Body of pancreas (tissue), 4 donors: ENCODE results near the gene KCND3. TPM values are rescaled to one million over a fixed set of nuclear protein-coding genes. Genes with fewer than 3 reads are reported as not detected.

Source experiments
- ATAC-seq: fragments of 150-250 bp; one replicate; pipeline ENCODE4 v1.9.1; 2016
- DNase-seq, 4 donors: peaks; one replicate each; pipeline ENCODE4 v3.0.0-alpha.2; 2019
- H3K27ac ChIP-seq, 4 donors: fragments of 200-600 bp; sonication (generic); 1 replicate in 3 of 4; 2 replicates in 1 of 4; pipeline versions ENCODE4 v1.5.1 to v1.6.1; 2016 to 2019; ENCODE audit warnings: mild to moderate bottlenecking in 1 of 4, mixed read lengths in 1 of 4, moderate library complexity in 1 of 4
- H3K27me3 ChIP-seq, 2 donors: fragments of 200-600 bp; sonication (generic); one replicate each; pipeline ENCODE4 v1.6.0; 2016; ENCODE audit warnings: mild to moderate bottlenecking in 1 of 2
- H3K36me3 ChIP-seq, 2 donors: fragments of 200-600 bp; sonication (generic); replicated peaks in 1 of 2; 2 replicates each; pipeline ENCODE4 v1.5.1; 2016; ENCODE audit warnings: low read depth in 2 of 2; ENCODE audit not compliant: insufficient read depth in 1 of 2
- H3K4me1 ChIP-seq: fragments of 200-600 bp; sonication (generic); one replicate; pipeline ENCODE4 v1.6.0; 2016
- H3K4me3 ChIP-seq, 2 donors: fragments of 200-600 bp; sonication (generic); 1 replicate in 1 of 2; 2 replicates in 1 of 2; pipeline ENCODE4 v1.5.1; 2016 to 2019
- H3K9me3 ChIP-seq, 3 donors: fragments of 200-600 bp; sonication (generic); 1 replicate in 2 of 3; 2 replicates in 1 of 3; pipeline ENCODE4 v1.5.1; 2016
- POLR2A ChIP-seq, 3 donors: fragments of 450-650 bp; IDR thresholded peaks; one replicate each; pipeline ENCODE4 v1.6.1; 2016; ENCODE audit warnings: antibody characterized with exemption in 3 of 3, mild to moderate bottlenecking in 2 of 3
- WGBS, 2 donors: methylation state at CpG; one replicate each; pipeline ENCODE4 v1.1.5; 2017; 5-methylcytosine and 5-hydroxymethylcytosine counted together
- intact Hi-C: fragments of 100-400 bp; cut with DNase I; formaldehyde crosslinking; loops from one replicate; pipeline ENCODE4 v1.15.1; 2023
- total RNA-seq, 2 donors: library from RNA; depleted of rRNA; stranded (reverse); fragments of >200 nt; gene quantifications; one replicate each; pipeline ENCODE4 v1.1.0, GENCODE V29; 2016
- TF ChIP-seq, protein P1 (sequence below), 7 experiments: fragments of 450-650 bp in 4 of 7; fragments of 200-600 bp in 3 of 7; sonication (generic) in 3 of 7; IDR thresholded peaks; one replicate each; pipeline ENCODE4 v1.5.1; 2016 to 2019; ENCODE audit warnings: antibody characterized with exemption in 7 of 7

The KCND3 gene
- total RNA-seq, 2 donors from 2014 or later, result 7.6 to 15.0 TPM

DNA sequence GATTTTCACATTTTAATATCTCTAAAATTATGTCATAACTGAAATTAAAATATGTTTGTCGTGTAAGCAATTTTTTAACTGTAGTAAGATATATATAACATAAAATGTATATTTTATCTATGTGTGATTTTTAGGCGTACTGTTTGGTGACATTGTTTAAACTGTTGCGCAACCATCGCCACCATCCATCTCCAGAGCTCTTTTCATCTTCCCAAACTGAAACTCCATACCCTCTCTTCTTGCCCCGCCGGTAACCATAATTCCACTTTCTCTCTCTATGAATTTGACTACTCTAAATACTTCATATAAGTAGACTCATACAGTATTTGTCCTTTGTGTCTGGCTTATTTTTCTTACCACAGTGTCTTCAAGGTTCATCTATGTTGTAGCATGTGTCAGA is 167.3 kb downstream of the KCND3 start:
- H3K36me3 ChIP-seq, result no peaks in the 10 kb centered on the region
- 90 to 94% methylated on average over 6 of the region's 6 CpGs for WGBS, 2 donors
- no peak for ATAC-seq
- H3K4me1 ChIP-seq, result no peaks in the 10 kb centered on the region
- no peak for DNase-seq
- H3K4me3 ChIP-seq, result no peak overlapping the region
- H3K9me3 ChIP-seq, result no peaks in the 10 kb centered on the region
- no peaks in the 10 kb centered on the region for H3K27me3 ChIP-seq
- TF ChIP-seq, protein P1, sequence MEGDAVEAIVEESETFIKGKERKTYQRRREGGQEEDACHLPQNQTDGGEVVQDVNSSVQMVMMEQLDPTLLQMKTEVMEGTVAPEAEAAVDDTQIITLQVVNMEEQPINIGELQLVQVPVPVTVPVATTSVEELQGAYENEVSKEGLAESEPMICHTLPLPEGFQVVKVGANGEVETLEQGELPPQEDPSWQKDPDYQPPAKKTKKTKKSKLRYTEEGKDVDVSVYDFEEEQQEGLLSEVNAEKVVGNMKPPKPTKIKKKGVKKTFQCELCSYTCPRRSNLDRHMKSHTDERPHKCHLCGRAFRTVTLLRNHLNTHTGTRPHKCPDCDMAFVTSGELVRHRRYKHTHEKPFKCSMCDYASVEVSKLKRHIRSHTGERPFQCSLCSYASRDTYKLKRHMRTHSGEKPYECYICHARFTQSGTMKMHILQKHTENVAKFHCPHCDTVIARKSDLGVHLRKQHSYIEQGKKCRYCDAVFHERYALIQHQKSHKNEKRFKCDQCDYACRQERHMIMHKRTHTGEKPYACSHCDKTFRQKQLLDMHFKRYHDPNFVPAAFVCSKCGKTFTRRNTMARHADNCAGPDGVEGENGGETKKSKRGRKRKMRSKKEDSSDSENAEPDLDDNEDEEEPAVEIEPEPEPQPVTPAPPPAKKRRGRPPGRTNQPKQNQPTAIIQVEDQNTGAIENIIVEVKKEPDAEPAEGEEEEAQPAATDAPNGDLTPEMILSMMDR (IDR thresholded peaks at IDR 0.05), result no peak
- no peak for TF ChIP-seq POLR2A (IDR thresholded peaks at IDR 0.05)
- no peak overlapping the region for H3K27ac ChIP-seq
- intact Hi-C loops, result no loop called here

DNA sequence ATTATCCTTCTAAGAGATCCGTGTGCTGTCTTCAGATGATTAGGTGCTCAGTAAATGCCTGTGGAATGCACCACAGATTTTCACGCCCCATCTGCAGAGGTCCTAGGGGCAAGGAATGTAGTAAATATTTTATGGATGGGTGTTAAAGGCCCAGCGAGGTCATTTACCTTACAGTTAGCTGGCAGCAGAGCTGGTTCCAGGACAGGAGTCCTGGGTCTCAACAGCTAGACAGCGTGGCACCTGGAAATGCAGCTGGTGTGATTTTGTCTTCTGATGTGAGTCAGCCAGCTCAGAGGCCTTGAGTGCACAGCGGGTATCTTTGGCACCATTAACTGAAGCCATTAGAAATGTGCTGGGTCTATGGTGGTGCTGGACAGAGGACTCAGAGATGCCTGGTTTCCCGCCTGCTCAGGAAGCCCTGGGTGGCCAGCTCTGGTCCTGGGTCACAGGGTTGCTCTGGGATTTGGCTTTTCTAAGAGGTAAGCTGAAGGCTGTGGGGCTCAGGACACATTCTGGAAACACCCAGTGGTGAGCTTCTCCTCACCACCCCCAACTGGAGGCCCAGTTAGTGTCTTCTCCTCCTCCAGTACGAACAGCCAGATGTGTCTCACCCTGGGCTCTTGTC is 168.2 kb downstream of the KCND3 start:
- 66 to 83% methylated on average over 4 to 7 of the region's 7 CpGs for WGBS, 2 donors
- intact Hi-C loops, result no loop called here
- H3K27ac ChIP-seq, result no peak overlapping the region
- no peak for TF ChIP-seq POLR2A (IDR thresholded peaks at IDR 0.05)
- TF ChIP-seq, protein P1 (IDR thresholded peaks at IDR 0.05), result no peak
- no peaks in the 10 kb centered on the region for H3K4me1 ChIP-seq
- no peak for ATAC-seq
- DNase-seq, result no peak
- H3K9me3 ChIP-seq, result no peaks in the 10 kb centered on the region
- no peaks in the 10 kb centered on the region for H3K36me3 ChIP-seq
- no peak overlapping the region for H3K4me3 ChIP-seq
- H3K27me3 ChIP-seq, result no peaks in the 10 kb centered on the region

DNA sequence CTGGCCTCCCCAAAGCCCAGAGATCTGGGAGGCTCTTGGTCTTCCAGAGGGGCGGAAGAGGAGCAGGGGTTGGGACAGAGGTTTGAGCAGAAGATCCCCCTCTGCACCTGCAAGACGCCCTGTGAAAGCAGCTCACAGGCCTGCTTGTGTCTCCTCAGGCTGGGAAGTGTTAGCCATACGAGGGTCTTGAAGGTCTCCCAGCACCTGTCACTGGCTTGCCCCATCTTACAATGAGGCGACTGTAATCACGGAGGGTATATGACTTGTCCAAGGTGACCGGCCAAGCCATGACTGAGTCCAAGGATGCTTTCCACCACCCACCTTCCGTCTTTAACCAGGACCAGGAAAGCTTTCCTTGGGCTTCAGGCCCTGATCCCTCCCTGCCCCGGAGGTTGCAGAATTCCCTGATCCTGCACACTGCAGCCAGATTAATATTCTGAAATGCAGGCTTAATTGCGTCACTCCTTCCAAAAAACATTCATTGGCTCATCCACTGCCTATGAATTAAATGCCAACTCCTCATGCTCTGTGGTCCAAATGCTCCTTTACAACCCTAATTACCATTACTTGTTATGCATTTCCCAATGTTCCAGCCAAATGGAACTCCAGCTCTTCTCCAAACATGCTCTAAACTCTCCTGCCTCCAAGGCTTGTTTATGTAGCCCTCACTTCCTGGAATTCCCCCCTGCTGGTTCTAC is 169.8 kb downstream of the KCND3 start:
- Histone ChIP-seq H3K9me3 (no peaks in the 10 kb centered on the region), H3K27me3 (no peaks in the 10 kb centered on the region), H3K36me3 (no peaks in the 10 kb centered on the region), H3K4me1 (no peaks in the 10 kb centered on the region), H3K27ac (no peak overlapping the region), H3K4me3 (no peak overlapping the region)
- DNase-seq (no peak), ATAC-seq (no peak)
- TF ChIP-seq POLR2A (IDR thresholded peaks at IDR 0.05), result no peak
- TF ChIP-seq, protein P1 (IDR thresholded peaks at IDR 0.05), result no peak
- intact Hi-C loops, result no loop called here
- 66 to 73% methylated on average over 6 to 9 of the region's 9 CpGs for WGBS, 2 donors

DNA sequence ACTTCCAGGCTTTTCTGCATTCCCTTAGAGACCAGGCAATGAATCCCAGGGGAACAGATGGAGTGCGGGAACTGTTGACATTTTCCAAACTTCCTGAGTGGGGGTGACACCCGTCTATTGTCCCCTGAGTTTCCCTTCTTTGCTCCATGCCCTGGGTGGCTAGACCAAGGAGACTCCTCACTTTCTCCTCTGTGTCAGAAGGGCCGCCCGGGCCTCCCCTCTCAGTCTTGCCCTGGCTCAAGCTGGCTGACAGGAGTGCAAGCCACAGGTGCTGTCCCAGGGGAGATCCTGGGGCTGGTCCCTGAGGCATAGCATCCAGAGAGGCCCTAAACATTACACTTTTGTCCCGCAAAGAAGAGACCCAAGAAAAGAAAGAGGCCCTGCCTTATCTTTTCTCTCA is 170.9 kb downstream of the KCND3 start:
- no peak for TF ChIP-seq POLR2A (IDR thresholded peaks at IDR 0.05)
- TF ChIP-seq, protein P1 (IDR thresholded peaks at IDR 0.05), result no peak
- intact Hi-C loops, result no loop called here
- WGBS, 2 donors, result 82 to 88% methylated on average over 3 to 5 of the region's 5 CpGs

DNA sequence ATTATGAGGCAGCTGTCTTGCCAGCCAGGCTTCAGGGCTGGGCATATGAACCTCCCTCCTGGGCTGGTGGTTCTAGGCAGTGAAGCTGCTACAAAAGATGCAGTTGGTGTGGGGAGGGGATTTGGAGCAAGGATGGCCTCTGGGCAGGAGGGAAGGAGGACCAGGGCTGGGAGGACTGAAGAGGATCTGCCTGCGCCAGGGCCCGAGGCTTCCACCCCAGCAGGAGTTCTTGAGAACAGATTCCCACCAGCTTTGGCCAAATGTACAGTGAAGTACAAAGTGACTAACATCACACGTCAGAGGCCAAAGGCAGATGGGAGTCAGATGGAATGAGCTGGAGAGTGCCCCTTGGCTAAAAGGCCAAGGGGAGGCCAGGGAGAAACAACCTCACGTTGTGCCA is 171.4 kb downstream of the KCND3 start:
- Histone ChIP-seq H3K27me3 (no peaks in the 10 kb centered on the region), H3K36me3 (no peaks in the 10 kb centered on the region), H3K27ac (no peak overlapping the region), H3K4me3 (no peak overlapping the region), H3K4me1 (no peaks in the 10 kb centered on the region), H3K9me3 (no peaks in the 10 kb centered on the region)
- ATAC-seq (no peak), DNase-seq (no peak)
- TF ChIP-seq, protein P1 (IDR thresholded peaks at IDR 0.05), result no peak
- TF ChIP-seq POLR2A (IDR thresholded peaks at IDR 0.05), result no peak
- intact Hi-C loops, result no loop called here
- 75 to 89% methylated on average over 4 of the region's 4 CpGs for WGBS, 2 donors

More for the DNA sequence above, 170.9 kb downstream of the KCND3 start:
- H3K9me3 ChIP-seq, result no peaks in the 10 kb centered on the region
- ATAC-seq, result no peak
- H3K27me3 ChIP-seq, result no peaks in the 10 kb centered on the region
- H3K36me3 ChIP-seq, result no peaks in the 10 kb centered on the region
- H3K4me3 ChIP-seq, result no peak overlapping the region
- no peak overlapping the region for H3K27ac ChIP-seq
- H3K4me1 ChIP-seq, result no peaks in the 10 kb centered on the region
- DNase-seq, result no peak
